VCaP (cell line): ENCODE data around the gene RAET1L.

Source experiments
- H3K27ac ChIP-seq: fragments of 450-650 bp; 2 replicates; pipeline ENCODE4 v1.5.1; 2017
- CTCF ChIP-seq: fragments of 450-650 bp; conservative IDR thresholded peaks from 2 replicates; pipeline ENCODE4 v1.5.1; 2017; ENCODE audit warnings: mild to moderate bottlenecking, moderate library complexity

Gene RAET1L

GRCh38 chr6:150056156-150056555, 30.8 kb upstream of the RAET1L start:
- TF ChIP-seq CTCF = no peak
- no peak overlapping the region for H3K27ac ChIP-seq

- no peak for TF ChIP-seq CTCF
- no peak overlapping the region for H3K27ac ChIP-seq
Measured at GRCh38 chr6:150055131-150055530, 29.8 kb upstream of the RAET1L start.

GRCh38 chr6:150053450-150053849, 28.1 kb upstream of the RAET1L start:
- no peak overlapping the region for H3K27ac ChIP-seq
- no peak for TF ChIP-seq CTCF

GRCh38 chr6:150050846-150051245, 25.5 kb upstream of the RAET1L start:
- TF ChIP-seq CTCF = no peak

GRCh38 chr6:150048099-150048498, 22.8 kb upstream of the RAET1L start:
- no peak for TF ChIP-seq CTCF
- no peak overlapping the region for H3K27ac ChIP-seq

More at GRCh38 chr6:150050846-150051245, 25.5 kb upstream of the RAET1L start:
- no peak overlapping the region for H3K27ac ChIP-seq

- no peak for TF ChIP-seq CTCF
- no peak overlapping the region for H3K27ac ChIP-seq
Measured at GRCh38 chr6:150046943-150047342, 21.6 kb upstream of the RAET1L start.

- TF ChIP-seq CTCF = no peak
- H3K27ac ChIP-seq = no peak overlapping the region
Measured at GRCh38 chr6:150044621-150045145, 19.4 kb upstream of the RAET1L start.
